ENCODE data around the gene TAGAP. TPM values are rescaled to one million over a fixed set of nuclear protein-coding genes. Genes with fewer than 3 reads are reported as not detected.

TAGAP gene
- total and polyA plus RNA-seq, 9 of the 15 experiments (the other 6 are each of a cell fraction or from before 2014, with no cell fraction given), result 0.07 TPM; not detected in 8

GRCh38 chr6:159064477-159064876 lies 19.7 kb upstream of the TAGAP start:
- WGBS (ENCODE audit: insufficient coverage, low coverage, missing lambda C conversion rate), result 2% methylated on average over 8 of the region's 8 CpGs
- POLR2A ChIA-PET, result interaction anchor here (1.1 kb wide), 1 partner anchor 15 kb away, joined by 3 read pairs; no protein-coding TSS in a partner anchor
- TF ChIP-seq TFE3 (CRISPR knock-in tag; IDR thresholded peaks at IDR 0.05), result peak; percentile 75
- TF ChIP-seq ZNF197 (CRISPR knock-in tag; IDR thresholded peaks at IDR 0.05; ENCODE audit: low read depth), result no peak
- H2AFZ ChIP-seq (ENCODE audit: low read depth, low read length), result no peak overlapping the region
- H3K4me2 ChIP-seq (ENCODE audit: insufficient read depth, low read length), result no peak overlapping the region
- FAIRE-seq (no peak), ATAC-seq (no peak), DNase-seq (ENCODE audit: extremely low read depth in 1 of 4, low spot score in 3 of 4) (no peak)
- in situ Hi-C loops (cut with MboI), result no loop called here
- CTCF ChIA-PET (ENCODE audit: low intra/inter-chr PET ratio), result no interaction called here
- H3K4me1 ChIP-seq (replicated peaks in 1 of 2; ENCODE audit: control insufficient read depth in 2 of 2, insufficient read depth in 2 of 2, low read length in 2 of 2), result no peaks in the 10 kb centered on the region
- no peak overlapping the region for H3K27ac ChIP-seq (ENCODE audit: extremely low read depth, low read depth, low read length)
- H3K9me1 ChIP-seq (ENCODE audit: control insufficient read depth, insufficient read depth, low read length), result no peaks in the 10 kb centered on the region
- no peaks in the 10 kb centered on the region for H3K36me3 ChIP-seq (ENCODE audit: control insufficient read depth, insufficient read depth, low read length)
- BruUV-seq (replicated peaks), result no TSS peak
- no peaks in the 10 kb centered on the region for H3K79me2 ChIP-seq (ENCODE audit: control insufficient read depth, insufficient read depth, low read length)
- no peaks in the 10 kb centered on the region for H3K9me3 ChIP-seq (replicated peaks; ENCODE audit: control insufficient read depth, insufficient read depth, low read depth, low read length)
- intact Hi-C loops (cut with micrococcal nuclease), result no loop called here
- H3K4me3 ChIP-seq, result no peak overlapping the region
- no peak overlapping the region for H3K9ac ChIP-seq (ENCODE audit: insufficient read depth in 1 of 2, low read depth in 2 of 2, low read length in 2 of 2)
- no peaks in the 10 kb centered on the region for H4K20me1 ChIP-seq (replicated peaks; ENCODE audit: control insufficient read depth, insufficient read depth, low read length)
- peaks cover 52 to 71% of the 10 kb centered on the region in 2 experiments; a peak in 4 of 5 replicates for H3K27me3 ChIP-seq (ENCODE audit: control insufficient read depth in 2 of 2, insufficient read depth in 2 of 2, low read length in 2 of 2)

GRCh38 chr6:159063549-159063948 lies 18.8 kb upstream of the TAGAP start:
- WGBS (ENCODE audit: insufficient coverage, low coverage, missing lambda C conversion rate), result 2% methylated on average over 6 of the region's 6 CpGs
- no peaks in the 10 kb centered on the region for H4K20me1 ChIP-seq (replicated peaks; ENCODE audit: control insufficient read depth, insufficient read depth, low read length)
- intact Hi-C loops (cut with micrococcal nuclease) (no loop called here), in situ Hi-C loops (cut with MboI) (no loop called here)
- H3K36me3 ChIP-seq (ENCODE audit: control insufficient read depth, insufficient read depth, low read length), result no peaks in the 10 kb centered on the region
- H3K4me1 ChIP-seq (replicated peaks in 1 of 2; ENCODE audit: control insufficient read depth in 2 of 2, insufficient read depth in 2 of 2, low read length in 2 of 2), result no peaks in the 10 kb centered on the region
- H3K9ac ChIP-seq (ENCODE audit: insufficient read depth in 1 of 2, low read depth in 2 of 2, low read length in 2 of 2), result no peak overlapping the region
- no peak overlapping the region for H3K4me3 ChIP-seq
- no peak overlapping the region for H2AFZ ChIP-seq (ENCODE audit: low read depth, low read length)
- H3K27ac ChIP-seq (ENCODE audit: extremely low read depth, low read depth, low read length), result no peak overlapping the region
- ATAC-seq, result no peak
- DNase-seq (ENCODE audit: extremely low read depth in 1 of 4, low spot score in 3 of 4), result no peak
- no peaks in the 10 kb centered on the region for H3K79me2 ChIP-seq (ENCODE audit: control insufficient read depth, insufficient read depth, low read length)
- ChIA-PET POLR2A (interaction anchor here (1.1 to 1.3 kb wide), 2 partner anchors 10 to 16 kb away, joined by 3 read pairs; no protein-coding TSS in a partner anchor), CTCF (ENCODE audit: low intra/inter-chr PET ratio) (no interaction called here)
- no peak overlapping the region for H3K4me2 ChIP-seq (ENCODE audit: insufficient read depth, low read length)
- no peak for FAIRE-seq
- peaks cover 47 to 63% of the 10 kb centered on the region in 2 experiments; a peak in 4 of 5 replicates for H3K27me3 ChIP-seq (ENCODE audit: control insufficient read depth in 2 of 2, insufficient read depth in 2 of 2, low read length in 2 of 2)
- H3K9me1 ChIP-seq (ENCODE audit: control insufficient read depth, insufficient read depth, low read length), result no peaks in the 10 kb centered on the region
- no peaks in the 10 kb centered on the region for H3K9me3 ChIP-seq (replicated peaks; ENCODE audit: control insufficient read depth, insufficient read depth, low read depth, low read length)
- BruUV-seq (replicated peaks), result no TSS peak
- TF ChIP-seq ZSCAN29 (IDR thresholded peaks at IDR 0.05), result no peak
- TF ChIP-seq CC2D1A (IDR thresholded peaks at IDR 0.05), result no peak
- no peak for TF ChIP-seq FOXP4 (CRISPR knock-in tag; IDR thresholded peaks at IDR 0.05; ENCODE audit: borderline replicate concordance)
- TF ChIP-seq HOXB6 (CRISPR knock-in tag; IDR thresholded peaks at IDR 0.05; ENCODE audit: borderline replicate concordance), result no peak
- no peak for TF ChIP-seq CBX1 (IDR thresholded peaks at IDR 0.05; ENCODE audit: low read depth)
- no peak for TF ChIP-seq C11orf30 (IDR thresholded peaks at IDR 0.05; ENCODE audit: low read depth)
- no peak for TF ChIP-seq MITF (IDR thresholded peaks at IDR 0.05)
- TF ChIP-seq ELF4 (CRISPR knock-in tag; IDR thresholded peaks at IDR 0.05), result no peak
- no peak for TF ChIP-seq ZNF644 (tag; IDR thresholded peaks at IDR 0.05; ENCODE audit: low read depth)
